T1000 (cell line): ENCODE measurements around the gene PERM1.

Experiments
- DNase-seq: peaks from one replicate; lab custom pipeline; 2025; ENCODE audit warnings: mixed read lengths; lab: John Stamatoyannopoulos, UW

Gene PERM1

DNA sequence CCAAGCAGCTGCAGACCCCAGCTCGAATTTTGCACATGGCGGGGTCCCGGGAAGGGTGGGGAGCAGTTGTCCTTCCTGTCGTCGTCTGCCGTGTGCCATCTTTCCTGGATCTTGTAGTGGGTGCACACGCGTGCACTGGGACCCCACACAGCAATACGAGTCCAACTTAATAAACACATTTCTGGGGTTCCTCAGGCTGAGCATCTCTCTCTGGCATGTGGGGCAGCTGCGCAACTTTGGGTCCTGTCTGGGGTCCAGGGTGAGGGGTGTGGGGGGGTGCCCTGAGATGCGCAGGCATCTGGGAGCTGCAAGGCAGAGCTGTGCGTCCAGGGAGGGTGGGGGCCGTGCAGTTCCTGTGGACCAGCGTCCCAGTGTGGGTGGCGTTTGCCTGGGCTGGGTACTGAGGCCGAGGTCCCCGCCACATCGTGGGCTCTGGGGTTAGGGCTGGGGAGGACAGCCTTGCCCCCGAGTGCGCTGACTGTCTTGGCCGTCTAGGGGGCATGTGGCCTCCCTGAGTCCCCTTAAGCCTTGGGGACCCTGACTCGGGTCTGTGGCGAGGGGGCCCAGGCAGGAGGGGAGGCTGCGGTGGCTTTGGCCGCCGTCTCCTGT, 16.3 kb downstream of the PERM1 start:
- DNase-seq = no peak

DNA sequence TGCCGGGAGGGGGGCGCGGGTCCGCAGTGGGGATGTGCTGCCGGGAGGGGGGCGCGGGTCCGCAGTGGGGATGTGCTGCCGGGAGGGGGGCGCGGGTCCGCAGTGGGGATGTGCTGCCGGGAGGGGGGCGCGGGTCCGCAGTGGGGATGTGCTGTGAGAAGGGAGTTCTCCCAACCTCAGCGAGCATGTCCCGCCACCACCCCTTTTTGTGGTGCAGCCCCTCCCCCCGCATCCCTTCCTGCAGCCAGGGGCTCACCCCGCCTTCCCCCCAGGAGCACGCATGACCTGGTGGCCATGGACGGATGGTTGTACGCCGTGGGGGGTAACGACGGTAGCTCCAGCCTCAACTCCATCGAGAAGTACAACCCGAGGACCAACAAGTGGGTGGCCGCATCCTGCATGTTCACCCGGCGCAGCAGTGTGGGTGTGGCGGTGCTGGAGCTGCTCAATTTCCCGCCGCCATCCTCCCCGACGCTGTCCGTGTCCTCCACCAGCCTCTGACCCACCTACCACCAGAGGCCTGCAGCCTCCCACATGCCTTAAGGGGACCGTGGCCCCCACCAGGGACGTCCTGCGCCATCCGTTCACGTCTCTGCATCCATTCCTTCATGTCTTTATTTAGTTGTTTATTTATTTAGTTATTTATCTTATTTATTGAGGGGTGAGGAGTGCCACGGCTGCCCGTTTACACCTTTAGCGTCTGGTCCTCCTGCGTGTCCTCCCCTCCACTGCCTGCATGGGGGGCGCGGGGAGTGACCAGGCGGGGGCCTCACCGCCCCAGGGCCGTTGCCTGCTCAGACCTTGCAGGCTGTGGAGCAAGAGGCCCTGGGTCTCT, 17.0 kb downstream of the PERM1 start:
- DNase-seq = no peak

DNA sequence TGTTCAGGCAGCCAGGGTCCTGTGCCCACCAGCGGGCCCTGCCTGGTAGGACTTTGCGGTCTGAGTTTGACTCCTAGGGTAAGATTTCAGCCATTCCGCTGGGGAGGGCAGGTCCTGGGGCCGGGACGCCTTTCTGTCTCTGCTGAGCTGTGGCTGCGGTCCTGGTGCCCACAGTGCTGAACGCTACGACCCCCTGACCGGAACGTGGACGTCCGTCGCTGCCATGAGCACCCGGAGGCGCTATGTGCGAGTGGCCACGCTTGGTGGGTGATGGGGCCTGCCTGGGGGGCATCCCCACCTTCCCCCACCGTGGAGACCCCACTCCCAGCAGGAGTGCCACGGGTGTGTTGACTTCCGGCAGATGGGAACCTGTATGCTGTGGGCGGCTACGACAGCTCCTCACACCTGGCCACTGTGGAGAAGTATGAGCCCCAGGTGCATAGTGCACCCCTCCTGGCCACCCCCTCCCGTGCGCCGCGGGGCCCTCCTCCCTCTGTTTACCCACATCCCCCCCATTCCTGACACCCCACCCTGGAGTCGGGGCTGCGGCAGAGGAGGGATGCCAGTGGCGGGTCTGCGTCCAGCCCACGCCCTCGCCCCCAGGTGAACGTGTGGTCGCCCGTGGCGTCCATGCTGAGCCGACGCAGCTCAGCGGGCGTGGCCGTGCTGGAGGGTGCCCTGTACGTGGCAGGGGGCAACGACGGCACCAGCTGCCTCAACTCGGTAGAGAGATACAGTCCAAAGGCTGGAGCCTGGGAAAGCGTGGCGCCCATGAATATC, 18.0 kb downstream of the PERM1 start:
- DNase-seq = no peak

DNA sequence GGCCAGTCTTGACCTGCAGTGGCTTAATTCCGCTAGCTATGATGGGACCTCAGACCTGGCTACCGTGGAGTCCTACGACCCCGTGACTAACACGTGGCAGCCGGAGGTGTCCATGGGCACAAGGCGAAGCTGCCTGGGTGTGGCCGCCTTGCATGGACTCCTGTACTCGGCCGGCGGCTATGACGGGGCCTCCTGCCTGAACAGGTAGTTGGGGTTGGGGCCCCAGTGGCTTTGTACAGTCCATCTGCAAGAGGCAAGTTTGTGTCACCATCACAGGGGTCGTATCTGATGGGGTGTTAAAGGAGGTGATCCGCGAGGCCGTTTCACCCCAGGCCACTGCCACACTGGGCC, 18.6 kb downstream of the PERM1 start:
- no peak for DNase-seq

DNA sequence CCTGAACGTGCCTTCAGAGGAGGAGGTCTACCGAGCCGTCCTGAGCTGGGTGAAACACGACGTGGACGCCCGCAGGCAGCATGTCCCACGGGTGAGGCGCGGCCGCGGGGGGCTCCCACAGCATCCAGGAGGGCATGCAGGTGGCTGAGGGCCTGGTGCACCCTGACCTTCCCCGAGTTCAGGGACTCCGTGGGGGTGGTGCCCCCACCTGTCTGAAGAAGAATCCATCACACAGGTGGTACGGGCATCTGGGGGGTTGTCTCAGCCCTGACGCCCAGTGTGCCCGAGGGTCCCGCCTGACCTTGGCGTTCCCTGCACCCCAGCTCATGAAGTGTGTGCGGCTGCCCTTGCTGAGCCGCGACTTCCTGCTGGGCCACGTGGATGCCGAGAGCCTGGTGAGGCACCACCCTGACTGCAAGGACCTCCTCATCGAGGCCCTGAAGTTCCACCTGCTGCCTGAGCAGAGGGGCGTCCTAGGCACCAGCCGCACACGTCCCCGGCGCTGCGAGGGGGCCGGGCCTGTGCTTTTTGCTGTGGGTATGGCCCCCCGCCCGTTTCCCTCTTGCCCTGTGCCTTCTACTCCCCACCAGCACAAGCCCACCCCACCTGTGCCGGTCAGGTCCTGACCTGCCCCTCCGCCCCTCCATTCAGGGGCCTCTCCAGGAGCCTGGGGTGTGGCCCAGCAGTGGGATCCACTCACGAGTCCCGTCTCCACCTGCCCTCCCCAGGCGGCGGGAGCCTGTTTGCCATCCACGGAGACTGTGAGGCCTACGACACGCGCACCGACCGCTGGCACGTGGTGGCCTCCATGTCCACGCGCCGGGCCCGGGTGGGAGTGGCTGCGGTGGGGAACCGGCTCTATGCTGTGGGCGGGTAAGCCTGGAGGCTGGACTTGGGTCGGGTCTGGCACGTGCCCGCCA, 19.3 kb downstream of the PERM1 start:
- DNase-seq = no peak

DNA sequence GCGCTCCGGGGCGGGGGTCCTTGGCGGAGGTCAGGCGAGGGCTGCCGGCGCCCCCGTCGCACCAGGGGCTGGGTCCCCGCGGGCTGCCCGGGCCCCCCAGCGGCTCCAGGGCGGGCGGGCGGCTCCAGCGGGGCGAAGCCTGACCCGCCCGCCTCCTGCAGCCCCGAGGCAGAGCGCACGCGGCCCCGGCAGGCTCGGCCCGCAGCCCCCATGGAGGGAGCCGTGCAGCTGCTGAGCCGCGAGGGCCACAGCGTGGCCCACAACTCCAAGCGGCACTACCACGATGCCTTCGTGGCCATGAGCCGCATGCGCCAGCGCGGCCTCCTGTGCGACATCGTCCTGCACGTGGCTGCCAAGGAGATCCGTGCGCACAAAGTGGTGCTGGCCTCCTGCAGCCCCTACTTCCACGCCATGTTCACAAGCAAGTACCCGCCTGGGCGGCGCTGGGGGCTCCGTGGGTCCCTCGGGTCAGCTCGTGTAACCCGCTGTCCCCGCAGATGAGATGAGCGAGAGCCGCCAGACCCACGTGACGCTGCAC, 20.7 kb downstream of the PERM1 start:
- DNase-seq = no peak

DNA sequence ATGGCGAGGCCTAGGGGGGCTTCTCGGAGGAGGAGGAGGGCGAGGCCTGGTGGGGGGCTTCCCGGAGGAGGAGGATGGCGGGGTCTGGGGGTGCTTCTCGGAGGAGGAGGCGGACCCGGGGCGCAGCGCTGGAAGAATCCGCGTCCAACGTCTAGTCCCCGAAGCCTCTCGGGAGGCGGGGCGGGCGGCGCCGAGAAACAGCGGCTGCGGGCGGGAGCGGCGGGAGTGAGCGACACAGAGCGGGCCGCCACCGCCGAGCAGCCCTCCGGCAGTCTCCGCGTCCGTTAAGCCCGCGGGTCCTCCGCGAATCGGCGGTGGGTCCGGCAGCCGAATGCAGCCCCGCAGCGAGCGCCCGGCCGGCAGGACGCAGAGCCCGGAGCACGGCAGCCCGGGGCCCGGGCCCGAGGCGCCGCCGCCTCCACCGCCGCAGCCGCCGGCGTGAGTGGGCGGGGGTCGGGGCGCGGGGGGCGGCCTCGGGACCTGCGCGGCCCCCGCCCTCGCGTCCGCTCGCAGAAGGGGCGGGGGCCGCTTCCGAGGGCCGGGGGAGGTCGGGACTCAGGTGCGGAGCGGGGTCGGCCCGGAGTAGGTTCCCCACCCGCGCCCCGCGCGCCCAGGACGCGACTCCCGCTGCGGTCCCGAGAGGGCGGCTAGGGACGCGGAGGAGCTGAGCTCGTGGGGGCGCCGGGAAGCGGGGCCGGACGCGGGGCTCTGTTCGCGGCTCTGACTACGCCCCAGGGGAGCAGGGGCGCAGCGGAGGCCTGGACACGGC, 21.3 kb downstream of the PERM1 start, which contains the start of gene KLHL17:
KLHL17 (plus strand) TSS at position 222 of the 769 bp plus-strand sequence; CDS start at position 332, 110 bp downstream.
- peak; percentile 43 for DNase-seq

DNA sequence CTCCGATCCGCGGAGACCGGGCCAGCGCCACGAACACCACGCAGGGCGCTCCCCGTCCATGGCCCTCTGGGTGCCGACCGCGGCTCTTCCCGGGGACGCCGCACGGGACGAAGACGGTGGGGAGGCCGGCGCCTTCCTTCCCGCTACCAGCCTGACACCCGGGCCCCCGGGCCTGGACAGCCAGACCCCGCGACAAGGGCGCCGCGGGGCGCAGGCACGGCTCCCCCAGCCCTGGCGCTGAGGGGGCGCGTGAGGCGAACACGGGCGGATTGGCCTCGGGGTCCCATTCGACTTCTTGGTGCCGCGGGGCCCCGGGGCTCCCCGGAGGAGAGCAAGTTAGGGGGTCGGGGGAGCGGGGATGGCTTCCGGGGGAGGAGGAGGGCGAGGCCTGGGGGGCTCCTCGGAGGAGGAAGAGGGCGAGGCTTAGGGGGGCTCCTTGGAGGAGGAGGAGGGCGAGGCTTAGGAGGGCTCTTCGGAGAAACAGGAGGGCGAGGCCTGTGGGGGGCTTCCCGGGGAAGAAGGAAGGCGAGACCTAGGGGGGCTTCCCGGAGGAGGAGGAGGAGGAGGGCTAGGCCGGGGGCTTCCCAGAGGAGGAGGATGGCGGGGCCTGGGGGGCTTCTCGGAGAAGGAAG, 22.0 kb downstream of the PERM1 start:
- no peak for DNase-seq

DNA sequence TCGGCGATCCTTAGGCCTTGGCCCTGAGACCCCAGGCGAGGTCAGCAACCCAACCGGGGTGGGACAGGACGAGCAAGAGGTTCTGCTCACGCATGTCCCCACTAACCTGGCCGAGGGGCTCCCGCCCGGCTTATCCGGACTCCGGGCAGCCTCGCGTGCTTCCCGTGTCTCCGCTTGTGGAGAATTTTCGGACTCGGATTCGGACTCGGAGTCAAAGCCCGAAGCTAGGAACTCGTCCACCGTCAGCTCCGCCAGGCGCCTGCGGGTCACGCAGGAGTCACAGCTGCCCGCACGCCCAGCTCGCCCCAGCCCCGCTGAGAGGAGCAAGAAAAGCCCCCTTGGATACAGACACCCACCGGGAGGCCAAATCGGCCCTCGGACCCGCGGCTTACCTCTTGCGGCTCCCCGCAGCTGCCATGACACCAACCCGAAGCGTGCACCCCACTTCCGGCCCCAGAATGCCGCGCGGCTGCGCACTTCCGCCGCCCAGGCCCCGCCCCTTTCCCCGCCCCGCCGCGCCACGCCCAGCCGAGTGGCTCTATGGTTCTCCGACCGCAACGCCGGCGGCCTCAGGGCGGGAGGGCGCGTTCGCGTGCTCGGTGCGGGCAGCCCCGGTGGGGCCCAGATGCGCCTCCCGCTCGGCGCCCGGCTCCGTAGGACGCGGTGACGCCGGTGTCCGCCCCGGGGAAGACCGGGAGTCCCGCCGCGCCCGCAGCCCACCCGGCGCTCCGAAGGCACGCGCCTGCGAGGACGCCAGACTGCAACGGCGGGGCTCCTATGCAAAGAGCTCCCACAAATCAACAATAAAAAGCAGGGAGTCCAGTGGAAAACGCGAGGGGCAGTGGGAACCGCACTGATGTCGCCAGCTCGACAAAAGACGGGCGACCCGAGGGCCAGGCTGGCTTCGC, 22.8 kb downstream of the PERM1 start, which contains the start of gene NOC2L:
NOC2L (minus strand) TSS at position 434 of the 908 bp plus-strand sequence; CDS start at position 418, 16 bp downstream.
- DNase-seq = peak; percentile 86

DNA sequence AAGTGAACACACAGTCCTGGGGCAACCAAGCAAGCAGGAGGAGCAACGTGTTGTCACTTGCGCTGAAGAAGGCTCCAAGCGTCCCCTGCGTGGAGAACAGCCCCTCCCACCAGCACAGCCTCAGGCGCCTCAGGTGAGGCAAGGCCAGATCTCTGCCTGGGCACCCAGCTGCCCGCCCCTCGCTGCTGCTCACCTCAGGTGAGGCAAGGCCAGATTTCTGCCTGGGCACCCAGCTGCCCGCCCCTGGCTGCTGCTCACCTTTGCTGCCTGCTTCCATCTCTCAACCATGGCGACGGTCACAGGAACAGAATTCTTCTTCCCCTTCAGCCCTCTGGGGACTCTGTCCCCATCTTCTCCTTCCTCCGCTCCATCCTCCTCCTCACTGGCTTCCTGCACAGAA, 25.3 kb downstream of the PERM1 start:
- no peak for DNase-seq

DNA sequence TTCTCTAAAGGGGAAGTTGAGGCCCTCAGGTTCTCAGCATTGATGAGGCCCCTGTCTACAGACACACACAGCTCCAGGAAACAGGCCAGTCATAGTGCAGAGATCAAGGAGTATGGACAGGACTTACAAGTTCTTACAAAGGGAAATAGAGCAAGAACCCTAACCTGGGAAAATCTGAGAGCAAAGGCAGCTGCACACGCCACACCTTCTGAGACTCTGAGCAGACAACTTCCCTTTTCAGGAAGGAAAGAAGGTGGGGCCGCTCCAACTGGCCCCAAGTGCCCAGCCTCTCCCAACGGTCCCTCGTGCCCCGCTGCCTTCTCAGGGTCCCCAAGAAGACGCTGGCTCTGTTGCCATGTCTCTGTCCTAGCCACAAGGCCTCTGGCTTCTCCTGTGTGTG, 26.4 kb downstream of the PERM1 start:
- DNase-seq = no peak

DNA sequence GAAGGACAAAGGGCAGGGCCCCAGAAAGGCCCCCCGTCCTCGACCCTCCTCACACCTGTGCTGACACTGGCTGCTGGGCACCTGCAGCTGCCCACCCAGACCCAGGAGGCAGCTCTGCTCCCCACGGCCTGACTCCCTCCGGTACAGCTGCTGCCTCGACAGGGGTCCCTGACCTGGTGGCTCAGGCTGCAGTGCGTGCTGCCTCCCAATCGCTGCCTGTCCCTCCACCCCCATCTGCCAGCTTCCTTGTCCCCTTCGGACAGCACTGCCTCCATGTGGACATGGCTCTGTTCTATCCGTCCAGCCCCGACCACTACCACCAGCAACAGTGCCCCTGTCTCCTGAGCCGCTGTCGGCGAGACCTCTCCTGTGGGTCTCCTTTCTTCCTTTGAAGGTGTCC, 27.0 kb downstream of the PERM1 start:
- DNase-seq = no peak

DNA sequence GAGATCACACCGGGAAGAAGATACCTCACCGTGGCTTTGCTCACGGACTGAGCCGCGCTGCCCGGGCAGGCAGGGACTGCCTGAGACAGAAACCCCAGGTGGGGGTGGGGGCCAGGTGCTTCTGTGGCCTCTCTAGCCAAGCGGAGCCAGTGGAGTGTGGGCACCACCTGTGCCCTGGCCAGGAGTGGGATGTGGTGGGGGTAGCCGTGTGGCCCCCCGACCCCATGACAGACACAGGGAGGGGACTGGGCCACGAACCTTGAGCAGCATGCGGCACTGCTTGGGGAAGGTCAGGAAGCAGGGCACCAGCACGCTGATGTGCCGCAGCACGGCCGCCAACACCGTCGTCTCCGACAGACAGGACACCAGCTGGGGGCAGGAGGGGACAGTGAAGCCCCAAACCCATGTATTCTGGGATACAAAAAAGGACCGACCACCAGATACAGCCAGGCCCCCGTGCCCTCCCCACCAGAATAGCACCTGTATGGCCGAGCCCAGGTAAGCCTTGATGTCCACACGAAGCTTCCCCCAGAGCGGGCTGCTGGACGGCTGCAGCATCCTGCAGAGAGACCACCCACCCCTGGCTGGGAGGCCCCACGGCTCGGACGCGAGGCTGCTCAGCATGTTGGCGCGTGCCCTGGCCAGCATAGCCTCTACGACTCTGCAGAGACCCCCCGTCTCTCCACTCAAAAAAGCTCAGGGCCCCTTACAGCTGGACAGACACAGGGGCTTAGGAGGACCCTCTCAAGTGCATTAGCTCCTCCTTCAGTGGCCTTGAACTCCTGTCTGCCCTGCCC, 28.2 kb downstream of the PERM1 start:
- DNase-seq = no peak

DNA sequence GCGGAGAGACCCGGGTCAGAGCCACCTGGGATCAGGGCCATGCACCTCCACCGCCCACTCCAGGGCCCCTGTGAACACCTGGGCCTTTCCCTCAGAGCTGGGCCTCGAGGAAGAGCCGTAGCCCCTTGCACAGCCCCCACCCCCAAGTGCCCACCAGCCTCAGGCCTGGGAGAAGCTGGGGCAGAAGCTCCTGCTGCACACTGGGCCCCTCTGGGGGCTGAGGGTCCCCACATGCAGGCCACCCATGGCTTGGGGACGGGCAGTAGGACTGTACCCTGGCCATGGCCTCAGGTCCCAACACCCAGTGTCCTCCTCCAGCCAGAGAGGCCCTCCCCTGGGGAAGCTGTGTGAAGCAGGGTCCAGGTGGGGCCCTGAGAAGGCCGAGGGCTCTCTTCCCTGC, 29.3 kb downstream of the PERM1 start:
- no peak for DNase-seq

DNA sequence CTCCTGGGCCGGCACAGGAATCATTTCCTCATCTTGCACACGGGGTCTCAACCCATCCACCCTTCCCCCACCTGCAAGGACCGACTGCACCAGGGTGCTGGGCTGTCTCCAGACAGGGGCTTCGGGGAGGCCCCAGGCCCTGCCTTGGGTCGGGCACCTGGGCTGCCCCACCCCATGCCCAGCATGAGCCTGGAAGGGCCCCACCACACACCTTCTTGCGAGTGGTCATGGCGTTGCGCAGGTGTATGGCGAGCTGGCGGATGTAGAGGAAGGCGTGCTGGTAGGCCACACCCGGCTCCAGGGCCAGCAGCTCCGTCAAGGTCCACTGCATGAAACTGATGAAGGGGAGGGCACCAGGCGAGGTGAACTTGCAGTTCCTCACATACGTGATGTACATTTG, 29.7 kb downstream of the PERM1 start:
- DNase-seq = no peak

DNA sequence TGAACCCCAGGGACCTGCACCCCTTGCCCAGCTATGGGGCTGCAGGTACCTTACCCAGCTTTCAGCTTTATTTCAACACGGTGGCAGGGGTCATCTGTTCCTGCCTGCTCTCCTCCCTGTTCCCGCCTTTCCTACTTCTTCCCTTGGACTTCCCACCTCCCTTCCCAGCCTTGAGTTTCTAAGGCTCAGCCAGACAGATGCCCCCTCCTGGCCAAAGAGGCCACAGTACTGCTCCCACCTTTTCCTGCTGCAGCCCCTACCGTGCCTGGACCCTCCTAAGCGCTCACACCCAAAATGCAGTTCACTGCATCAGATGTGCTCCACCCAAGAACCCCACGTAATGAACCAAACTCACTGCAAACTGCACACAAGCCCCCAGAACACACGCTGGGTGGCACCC, 30.5 kb downstream of the PERM1 start:
- DNase-seq = no peak

DNA sequence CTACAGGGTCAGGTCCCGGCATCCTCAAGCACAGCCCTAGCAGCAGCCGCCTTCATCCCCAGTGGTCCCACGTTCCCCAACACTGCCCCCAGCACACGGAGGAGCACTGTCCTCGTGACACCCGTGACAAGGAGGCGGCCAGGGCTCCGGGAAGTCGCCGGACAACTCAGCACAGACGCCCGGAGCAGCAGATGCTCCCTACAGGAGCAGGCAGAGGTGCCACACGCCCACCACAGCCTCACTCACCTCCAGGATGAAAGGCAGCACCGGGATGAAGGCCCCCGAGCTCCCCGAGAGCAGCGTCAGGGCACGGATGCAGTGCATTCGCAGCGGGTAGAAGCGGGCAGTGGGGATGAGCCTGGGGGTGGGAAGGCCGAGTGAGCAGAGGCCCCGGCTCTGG, 31.0 kb downstream of the PERM1 start:
- DNase-seq = no peak

DNA sequence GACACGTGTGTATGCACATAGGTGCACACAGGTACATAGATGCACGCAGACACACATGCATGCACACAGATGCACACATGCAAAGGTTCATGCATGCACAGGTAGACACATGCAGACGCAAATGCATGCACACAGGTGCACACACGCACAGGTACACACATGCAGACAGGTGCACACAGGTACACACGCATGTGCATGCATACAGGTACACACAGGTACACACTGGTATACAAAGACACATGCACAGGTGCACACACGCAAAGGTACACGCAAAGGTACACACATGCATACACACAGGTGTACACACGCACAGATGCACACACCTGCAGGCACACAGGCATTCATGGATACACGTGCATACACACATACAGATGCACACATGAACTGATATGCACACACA, 31.6 kb downstream of the PERM1 start:
- DNase-seq = no peak
